ENCODE results near the gene KCNK7.

DNA sequence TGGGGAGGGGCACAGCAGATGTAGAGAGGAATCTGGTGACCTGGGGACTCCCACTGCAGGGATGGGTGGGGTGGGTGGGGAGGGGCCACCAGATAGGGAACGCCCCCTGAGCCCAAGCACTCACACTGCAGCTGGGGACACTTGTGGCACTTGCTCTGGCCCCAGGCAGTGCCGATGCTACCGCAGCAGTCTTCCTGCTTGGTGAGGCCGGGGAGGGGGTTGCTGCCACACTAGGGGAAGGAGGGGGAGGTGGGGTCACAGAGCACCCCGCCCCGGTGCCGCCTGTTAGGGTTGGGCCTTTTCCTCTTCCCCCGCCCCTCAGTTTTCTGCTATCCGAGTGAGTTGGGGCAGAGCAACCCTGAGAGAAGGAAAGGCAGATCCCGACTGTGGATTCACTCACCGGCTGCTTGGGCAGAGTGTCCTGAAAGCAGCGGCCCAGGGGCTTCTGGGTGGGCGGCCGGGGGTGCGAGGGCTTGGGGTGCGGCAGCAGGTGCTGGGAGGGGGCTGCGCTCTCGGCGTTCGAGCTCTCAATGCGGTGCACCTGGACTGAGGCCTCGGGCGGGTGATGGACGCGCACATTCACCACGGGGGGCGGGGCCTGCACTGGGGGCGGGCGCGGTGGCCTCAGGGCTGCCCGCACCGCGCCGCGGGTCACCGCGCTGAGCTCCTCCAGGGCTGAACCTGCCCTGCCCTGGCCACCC, 42.1 kb downstream of the KCNK7 start:
- TF ChIP-seq POLR2A (IDR thresholded peaks at IDR 0.05) (no peak), POLR2AphosphoS5 (IDR thresholded peaks at IDR 0.05; ENCODE audit: insufficient read depth in 1 of 2, low read depth in 1 of 2) (no peak)
- TF ChIP-seq, protein P1, sequence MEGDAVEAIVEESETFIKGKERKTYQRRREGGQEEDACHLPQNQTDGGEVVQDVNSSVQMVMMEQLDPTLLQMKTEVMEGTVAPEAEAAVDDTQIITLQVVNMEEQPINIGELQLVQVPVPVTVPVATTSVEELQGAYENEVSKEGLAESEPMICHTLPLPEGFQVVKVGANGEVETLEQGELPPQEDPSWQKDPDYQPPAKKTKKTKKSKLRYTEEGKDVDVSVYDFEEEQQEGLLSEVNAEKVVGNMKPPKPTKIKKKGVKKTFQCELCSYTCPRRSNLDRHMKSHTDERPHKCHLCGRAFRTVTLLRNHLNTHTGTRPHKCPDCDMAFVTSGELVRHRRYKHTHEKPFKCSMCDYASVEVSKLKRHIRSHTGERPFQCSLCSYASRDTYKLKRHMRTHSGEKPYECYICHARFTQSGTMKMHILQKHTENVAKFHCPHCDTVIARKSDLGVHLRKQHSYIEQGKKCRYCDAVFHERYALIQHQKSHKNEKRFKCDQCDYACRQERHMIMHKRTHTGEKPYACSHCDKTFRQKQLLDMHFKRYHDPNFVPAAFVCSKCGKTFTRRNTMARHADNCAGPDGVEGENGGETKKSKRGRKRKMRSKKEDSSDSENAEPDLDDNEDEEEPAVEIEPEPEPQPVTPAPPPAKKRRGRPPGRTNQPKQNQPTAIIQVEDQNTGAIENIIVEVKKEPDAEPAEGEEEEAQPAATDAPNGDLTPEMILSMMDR (IDR thresholded peaks at IDR 0.05) = no peak
